ENCODE data around the gene XXYLT1. TPM values are rescaled to one million over a fixed set of nuclear protein-coding genes. Genes with fewer than 3 reads are reported as not detected.

Gene XXYLT1
- total RNA-seq, 3 donors from 2014 or later = 7.2 to 13.0 (median 10.8) TPM

GRCh38 chr3:195020185-195020584 lies 250.8 kb downstream of the XXYLT1 start:
- Histone ChIP-seq H3K9me3 (no peaks in the 10 kb centered on the region), H3K36me3 (no peaks in the 10 kb centered on the region), H3K4me1 (no peaks in the 10 kb centered on the region), H3K4me3 (no peak overlapping the region), H3K27ac (no peak overlapping the region), H3K27me3 (no peaks in the 10 kb centered on the region)
- TF ChIP-seq, protein P1, sequence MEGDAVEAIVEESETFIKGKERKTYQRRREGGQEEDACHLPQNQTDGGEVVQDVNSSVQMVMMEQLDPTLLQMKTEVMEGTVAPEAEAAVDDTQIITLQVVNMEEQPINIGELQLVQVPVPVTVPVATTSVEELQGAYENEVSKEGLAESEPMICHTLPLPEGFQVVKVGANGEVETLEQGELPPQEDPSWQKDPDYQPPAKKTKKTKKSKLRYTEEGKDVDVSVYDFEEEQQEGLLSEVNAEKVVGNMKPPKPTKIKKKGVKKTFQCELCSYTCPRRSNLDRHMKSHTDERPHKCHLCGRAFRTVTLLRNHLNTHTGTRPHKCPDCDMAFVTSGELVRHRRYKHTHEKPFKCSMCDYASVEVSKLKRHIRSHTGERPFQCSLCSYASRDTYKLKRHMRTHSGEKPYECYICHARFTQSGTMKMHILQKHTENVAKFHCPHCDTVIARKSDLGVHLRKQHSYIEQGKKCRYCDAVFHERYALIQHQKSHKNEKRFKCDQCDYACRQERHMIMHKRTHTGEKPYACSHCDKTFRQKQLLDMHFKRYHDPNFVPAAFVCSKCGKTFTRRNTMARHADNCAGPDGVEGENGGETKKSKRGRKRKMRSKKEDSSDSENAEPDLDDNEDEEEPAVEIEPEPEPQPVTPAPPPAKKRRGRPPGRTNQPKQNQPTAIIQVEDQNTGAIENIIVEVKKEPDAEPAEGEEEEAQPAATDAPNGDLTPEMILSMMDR (IDR thresholded peaks at IDR 0.05) = no peak
- no peak for TF ChIP-seq POLR2AphosphoS5 (IDR thresholded peaks at IDR 0.05)
- no peak for TF ChIP-seq POLR2A (IDR thresholded peaks at IDR 0.05)
- intact Hi-C loops (cut with DNase I; ENCODE audit: low total_unique reads) = no loop called here
- no peak for DNase-seq (ENCODE audit: low spot score in 2 of 2)

DNA sequence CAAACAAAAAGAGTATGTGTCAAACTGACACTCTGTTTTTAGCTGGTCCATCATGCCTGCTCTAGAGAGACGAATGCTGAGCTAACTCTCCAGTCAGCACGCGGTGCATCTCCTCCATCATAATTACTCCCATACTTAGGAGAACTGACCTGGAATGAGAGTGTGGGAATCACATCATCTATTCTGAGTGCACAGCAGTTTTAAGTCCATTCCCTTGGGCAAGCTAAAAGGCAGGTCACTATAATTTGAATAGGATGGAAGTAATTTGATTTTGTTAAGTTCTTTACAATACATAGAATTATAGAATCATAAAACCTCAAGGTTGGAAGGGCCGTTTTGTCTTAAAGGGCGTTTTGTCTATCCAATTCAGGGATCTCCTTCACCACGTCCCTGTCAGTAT lies 251.6 kb downstream of the XXYLT1 start:
- no peak for DNase-seq (ENCODE audit: low spot score in 2 of 2)
- no peaks in the 10 kb centered on the region for H3K9me3 ChIP-seq
- no peak overlapping the region for H3K4me3 ChIP-seq
- no peaks in the 10 kb centered on the region for H3K27me3 ChIP-seq
- intact Hi-C loops (cut with DNase I; ENCODE audit: low total_unique reads) = no loop called here
- no peaks in the 10 kb centered on the region for H3K36me3 ChIP-seq
- no peak overlapping the region for H3K27ac ChIP-seq
- H3K4me1 ChIP-seq = no peaks in the 10 kb centered on the region
- TF ChIP-seq POLR2AphosphoS5 (IDR thresholded peaks at IDR 0.05) (no peak), POLR2A (IDR thresholded peaks at IDR 0.05) (no peak)
- TF ChIP-seq, protein P1 (IDR thresholded peaks at IDR 0.05) = no peak

Other genes with a start within 250 kb of the XXYLT1 start
- gene ACAP2, start 171.9 kb upstream of the XXYLT1 start, total RNA-seq = 10 to 100 TPM; 60.0 to 87.1 (median 63.0) TPM